CMK (cell line): ENCODE results near the gene ZC2HC1C.
"Not testable (repeated sequence)": the region's sequence is repeated elsewhere in the genome, so short reads cannot be mapped to it uniquely, and the experiment has no call there.

Experiments
- DNase-seq: peaks from one replicate; pipeline ENCODE4 v3.0.0-alpha.2; 2010; ENCODE audit warnings: low read depth

The ZC2HC1C gene

DNA sequence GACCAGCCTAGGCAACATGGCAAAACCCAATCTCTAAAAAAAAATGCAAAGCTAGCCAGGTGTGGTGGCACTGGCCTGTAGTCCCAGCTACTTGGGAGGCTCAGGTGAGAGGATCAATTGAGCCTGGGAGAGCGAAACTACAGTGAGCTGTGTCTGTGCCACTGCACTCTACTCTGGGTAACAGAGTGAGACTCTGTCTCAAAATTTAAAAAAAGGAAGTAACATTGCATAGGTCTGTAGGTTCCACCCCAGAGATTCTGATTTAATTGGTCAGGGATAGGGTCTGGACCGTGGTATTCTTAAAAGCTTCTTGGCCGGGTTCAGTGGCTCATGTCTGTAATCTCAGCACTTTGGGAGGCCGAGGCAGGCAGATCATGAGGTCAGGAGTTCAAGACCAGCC, 26.2 kb downstream of the ZC2HC1C start:
- DNase-seq, result no peak

DNA sequence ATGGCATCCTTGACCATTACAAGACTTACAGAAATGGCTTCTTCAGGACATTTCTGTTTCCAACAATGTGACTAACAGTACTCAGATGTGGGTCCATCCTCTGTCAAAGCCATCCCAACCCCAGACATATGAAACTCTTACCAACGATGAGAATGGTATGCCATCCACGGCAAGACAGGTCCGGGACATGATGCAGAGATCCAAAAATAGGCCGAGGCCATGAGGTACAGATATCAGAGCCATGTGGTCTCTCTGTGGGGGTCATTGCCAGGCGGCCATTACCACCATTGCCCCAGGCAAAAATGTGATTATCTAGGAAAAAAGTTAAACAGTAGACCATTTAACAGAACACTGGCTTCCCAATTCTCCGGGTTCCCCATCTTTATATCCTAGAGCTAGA, 27.5 kb downstream of the ZC2HC1C start:
- no peak for DNase-seq

- DNase-seq, result no peak
Measured at GRCh38 chr14:75098212-75098611, 28.8 kb downstream of the ZC2HC1C start.

DNA sequence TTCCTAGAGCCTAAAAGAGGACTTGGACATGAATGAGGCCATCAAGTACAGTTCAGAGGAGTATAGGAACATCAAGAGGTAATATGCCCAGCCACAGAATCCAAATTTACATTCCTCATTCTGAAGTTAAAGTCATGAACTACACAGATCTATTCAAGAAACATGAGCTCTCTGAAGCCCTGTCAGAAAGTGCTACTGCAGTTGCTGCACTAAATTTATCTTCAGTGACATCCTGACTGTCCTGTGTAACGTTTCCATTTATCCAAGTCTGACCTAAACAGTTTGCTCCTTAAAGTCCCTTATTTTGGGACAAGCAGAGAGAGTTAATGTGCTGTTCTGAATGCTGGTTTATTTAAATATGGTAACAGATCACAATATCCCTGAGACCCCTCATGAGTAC, 29.2 kb downstream of the ZC2HC1C start:
- no peak for DNase-seq

DNA sequence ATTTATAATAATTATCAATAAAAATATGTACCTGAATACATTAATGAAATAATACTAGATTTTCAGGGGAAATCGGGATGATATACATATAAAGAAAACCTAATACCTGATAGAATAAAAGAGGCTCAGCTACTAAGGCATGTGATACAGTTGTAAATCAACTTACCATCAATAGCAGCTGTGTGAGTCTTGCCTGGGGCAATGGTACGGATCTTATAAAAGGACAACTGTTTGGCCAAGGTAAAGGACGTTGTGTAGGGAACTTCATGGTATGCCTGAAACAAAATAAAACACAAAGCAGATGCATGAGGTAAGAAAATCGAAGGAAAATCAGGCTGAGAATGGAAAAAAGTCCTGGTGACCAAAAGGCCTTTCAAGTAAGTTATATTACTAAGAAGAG, 32.0 kb downstream of the ZC2HC1C start:
- no peak for DNase-seq

- no peak for DNase-seq
Measured at GRCh38 chr14:75107186-75107585, 37.7 kb downstream of the ZC2HC1C start.

DNA sequence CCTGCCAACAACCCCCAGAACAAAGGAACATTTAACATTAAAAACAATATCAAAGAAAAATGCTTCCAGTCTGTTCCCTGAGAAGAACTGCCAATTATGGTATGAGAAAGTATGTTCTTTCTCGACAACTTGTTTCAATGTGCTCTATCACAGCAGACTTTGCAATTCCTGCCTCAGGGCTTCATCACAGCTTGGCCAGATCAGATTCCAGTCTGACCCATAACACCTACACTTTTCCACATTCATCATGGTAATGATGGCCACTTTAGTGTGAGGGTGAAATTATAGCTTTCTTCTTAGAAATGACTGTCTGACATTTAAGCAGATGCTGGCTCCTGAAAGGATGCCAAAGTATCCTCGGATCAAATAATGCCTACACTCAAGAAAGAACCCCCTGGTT, 40.4 kb downstream of the ZC2HC1C start:
- DNase-seq, result no peak

DNA sequence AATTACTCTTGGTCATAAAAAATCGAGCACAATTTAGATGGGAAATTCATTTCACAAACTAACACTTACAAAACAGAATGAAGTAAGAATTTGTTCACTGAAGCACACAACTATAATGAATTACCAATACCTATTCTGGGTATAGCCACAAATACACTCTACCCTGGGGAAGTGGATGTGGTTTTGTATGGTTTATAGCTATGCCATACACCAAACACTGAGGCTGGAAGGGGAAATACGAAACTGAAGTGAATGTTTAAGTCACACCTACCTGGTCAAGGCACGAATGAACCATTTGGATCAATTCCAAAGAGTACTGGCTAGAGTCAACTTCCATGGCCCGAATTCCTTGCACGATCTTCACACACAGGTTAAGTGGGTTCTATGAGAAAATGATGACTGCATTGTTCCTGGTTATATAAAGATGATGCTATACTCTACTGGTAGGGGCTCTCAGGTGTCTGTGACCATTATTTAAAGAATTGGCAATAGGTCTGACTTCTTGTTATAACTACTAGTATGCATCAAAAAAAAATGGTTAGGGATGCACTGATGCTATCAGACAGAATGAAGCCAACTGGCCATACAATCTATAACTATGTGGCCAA, 44.6 kb downstream of the ZC2HC1C start:
- DNase-seq, result no peak

DNA sequence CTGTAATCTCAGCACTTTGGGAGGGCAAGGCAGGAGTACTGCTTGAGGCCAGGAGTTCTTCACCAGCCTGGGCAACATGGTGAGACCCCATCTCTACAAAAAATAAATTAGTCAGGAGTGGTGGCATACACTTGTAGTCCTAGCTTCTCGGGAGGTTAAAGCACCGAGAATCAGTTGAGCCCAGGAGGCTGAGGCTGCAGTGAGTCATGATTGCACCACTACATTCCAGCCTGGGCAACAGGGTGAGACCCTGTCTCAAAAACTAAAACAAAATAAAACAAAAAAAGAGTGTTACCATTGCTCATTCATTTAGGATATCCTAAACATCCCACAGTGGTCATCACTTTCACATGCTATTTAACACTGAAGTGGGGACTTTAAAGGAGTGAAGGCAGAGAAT, 49.6 kb downstream of the ZC2HC1C start:
- no peak for DNase-seq

DNA sequence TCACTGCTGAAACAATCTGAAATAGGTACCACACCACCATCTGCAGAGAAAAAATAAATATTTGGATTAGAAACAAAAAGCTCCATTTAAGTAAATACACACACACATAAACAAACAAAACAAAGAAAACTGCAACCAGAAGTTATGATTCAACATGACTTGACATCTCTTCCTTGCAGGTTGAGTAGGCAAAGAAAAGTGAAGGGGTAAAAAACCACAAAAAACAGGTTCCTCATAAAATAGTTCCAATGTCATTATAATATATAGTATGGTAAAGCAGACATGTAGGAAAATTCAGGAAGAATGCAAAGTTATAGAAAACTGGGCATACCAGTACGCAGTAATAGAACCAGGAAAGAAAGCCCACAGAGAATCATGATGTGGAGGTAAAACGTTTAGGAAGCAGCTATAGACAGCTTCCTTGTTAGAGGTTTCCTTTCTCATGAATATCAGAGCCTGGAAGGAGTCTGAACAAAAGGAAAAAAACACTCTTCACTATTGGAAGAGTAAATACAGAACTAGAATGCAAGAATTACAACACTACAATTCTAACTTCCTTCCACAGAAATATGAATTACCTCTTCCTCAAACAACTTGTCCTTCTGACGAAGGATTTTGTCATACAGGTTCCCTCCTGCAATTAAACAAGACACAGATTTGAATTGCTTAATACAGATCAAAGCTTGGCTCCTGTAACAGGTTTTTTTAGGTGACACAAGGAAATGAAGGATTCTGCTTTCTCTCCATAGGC, 51.3 kb downstream of the ZC2HC1C start:
- no peak for DNase-seq

- DNase-seq, result no peak
Measured at GRCh38 chr14:75121552-75121951, 52.1 kb downstream of the ZC2HC1C start.

DNA sequence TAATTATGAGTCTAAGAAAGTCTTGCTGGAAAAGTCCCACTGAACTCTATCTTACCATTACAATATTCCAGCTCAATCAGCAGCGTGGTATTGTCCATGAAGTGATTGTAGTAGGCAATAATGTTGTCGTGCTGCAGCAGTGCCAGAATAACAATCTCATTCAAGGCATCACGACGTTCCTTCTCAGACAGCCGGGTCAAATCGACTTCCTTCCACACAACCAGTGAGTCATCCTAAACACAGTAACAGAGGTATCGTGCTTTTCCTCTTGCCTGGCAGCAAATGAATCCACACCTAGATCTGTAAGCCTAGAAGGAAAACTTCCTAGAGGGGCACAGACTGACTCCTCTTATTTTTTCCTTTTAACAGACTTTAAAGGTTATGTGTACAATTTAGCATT, 54.5 kb downstream of the ZC2HC1C start:
- no peak for DNase-seq

- DNase-seq, result no peak
Measured at GRCh38 chr14:75125617-75126016, 56.2 kb downstream of the ZC2HC1C start.

DNA sequence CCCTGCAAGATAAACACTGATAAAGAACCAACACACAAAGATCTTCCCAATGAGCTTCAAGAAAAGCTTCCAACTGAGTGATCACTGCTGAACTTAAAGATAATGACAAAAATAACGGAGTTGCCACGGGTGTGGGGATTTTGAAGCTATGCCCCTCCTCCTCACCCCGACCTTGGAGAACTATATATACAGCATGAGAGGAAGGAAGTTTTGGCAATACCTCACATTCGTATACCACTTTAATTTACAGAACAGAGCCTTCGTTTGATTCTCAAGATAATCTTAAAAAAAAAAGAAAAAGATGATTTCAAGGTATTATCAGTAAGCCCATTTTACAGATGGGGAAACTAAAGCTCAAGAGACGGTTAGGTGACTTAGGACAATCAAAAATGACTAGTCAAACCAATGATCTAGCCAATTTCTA, 56.7 kb downstream of the ZC2HC1C start:
- no peak for DNase-seq

DNA sequence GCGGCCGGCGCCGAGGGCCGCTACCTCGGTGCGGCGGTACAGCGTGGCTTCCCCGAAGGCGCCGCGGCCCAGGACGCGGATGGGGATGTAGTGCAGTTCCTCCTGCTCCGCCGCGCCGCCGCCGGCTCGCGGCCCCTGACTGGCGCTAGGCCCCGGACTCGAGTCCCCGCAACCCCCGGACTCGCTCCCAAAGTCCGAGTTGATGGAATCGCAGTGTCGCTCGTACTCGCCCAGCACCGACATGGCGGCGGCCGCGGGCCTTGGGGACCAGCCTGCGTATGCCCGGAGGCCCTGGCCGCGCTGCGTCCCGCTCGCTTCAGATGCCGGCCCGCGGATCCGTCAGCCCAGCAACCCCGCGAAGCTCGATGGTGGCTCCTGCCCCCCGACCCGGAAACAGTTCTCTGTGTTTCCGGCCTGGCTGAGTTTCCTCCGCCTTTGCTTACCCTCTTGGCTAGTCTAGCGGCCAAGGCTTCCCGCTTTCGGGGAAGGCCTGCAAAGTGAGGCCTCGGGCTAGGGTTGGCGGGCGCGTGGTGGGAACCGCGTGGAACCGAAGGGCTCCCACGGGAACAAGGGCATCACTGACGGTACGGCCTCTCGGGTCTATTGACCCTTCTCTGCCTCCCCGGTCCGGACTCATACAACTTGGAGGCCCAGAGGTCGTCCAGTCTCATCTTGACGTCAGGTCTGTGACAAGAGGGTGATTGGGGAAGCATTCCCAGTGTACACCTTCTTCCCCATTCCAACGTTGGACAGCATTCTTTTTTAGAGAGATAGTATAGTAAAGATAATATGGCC, 57.4 kb downstream of the ZC2HC1C start, which contains the start of gene NEK9:
TSS of gene NEK9 (minus strand) at position 370 of the 795 bp plus-strand sequence. CDS start at position 243, 127 bp downstream.
- peak; percentile 51 for DNase-seq

DNA sequence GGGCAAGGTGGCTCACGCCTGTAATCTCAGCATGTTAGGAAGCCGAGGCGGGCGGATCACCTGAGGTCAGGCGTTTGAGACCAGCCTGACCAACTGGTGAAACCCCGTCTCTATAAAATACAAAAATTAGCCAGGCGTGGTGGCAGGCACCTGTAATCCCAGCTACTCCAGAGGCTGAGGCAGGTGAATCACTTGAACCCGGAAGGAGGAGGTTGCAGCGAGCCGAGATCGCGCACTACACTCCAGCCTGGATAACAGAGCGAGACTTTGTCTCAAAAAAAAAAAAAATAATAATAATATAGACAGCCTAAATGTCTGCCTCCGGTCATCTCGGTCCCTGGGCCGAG, 58.0 kb downstream of the ZC2HC1C start:
- DNase-seq, result not testable (repeated sequence)

DNA sequence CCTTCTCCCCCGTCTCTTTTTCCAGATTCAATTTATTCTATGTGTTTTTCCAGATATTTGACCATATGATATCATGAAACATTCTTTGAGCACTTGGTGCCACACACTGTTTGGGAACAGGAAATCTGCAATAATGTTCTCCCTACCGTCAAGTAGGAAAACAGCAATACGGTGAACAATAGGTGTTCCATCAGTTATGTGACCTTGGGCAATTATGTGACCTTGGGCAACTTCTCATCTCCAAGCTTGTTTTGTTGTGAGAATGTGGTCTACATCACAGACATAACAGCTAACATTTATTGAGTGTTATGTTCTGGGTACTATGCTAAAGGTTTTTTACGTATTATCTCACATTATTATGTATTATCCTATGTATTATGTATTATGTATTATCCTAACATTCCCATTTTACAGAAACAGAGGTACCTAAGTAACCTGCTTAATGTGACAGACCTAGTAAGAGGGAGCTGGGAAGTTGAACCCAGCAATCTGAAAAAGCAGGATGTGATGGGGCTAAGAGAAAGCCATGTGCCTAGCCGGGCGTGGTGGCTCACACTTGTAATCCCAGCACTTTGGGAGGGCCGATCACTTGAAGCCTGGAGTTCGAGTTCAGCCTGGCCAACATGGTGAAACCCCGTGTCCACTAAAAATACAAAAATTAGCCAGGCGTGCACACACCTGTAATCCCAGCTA, 58.6 kb downstream of the ZC2HC1C start:
- DNase-seq, result no peak

DNA sequence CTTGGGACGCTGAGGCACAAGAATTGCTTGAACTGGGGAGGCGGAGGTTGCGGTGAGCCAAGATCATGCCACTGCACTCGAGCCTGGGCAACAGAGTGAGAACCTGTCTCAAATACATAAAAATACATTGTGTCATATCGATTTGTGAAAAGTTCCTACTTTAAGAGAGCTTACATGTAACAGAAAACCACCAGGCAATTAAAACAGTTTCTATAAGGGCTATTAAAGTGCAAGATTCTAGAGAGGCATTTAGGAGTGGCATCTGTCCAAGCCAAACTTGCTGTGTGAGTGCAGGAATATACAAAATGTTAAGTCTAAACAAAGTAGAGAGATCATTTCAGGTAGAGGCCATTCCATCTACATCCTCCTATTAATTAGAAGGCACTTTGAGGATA, 59.2 kb downstream of the ZC2HC1C start:
- no peak for DNase-seq
